IPS DF 6.9 (cell line): ENCODE results near the gene FASLG.

Source experiments
- DNase-seq: peaks from one replicate; pipeline ENCODE4 v3.0.0-alpha.2; 2013; ENCODE audit warnings: low read depth, low spot score
- H3K27ac ChIP-seq: one replicate; pipeline ENCODE4 v1.5.1; 2013; ENCODE audit warnings: low read length, control low read depth
- H3K27me3 ChIP-seq: 2 replicates; pipeline ENCODE4 v1.6.1; 2013; ENCODE audit warnings: mild to moderate bottlenecking, low read length; ENCODE audit not compliant: control insufficient read depth, insufficient read depth
- H3K36me3 ChIP-seq: 2 replicates; pipeline ENCODE4 v1.6.1; 2013; ENCODE audit warnings: low read length; ENCODE audit not compliant: control insufficient read depth, insufficient read depth
- H3K4me1 ChIP-seq: 2 replicates; pipeline ENCODE4 v1.6.1; 2013; ENCODE audit warnings: low read length; ENCODE audit not compliant: control insufficient read depth, insufficient read depth
- H3K4me3 ChIP-seq: 2 replicates; pipeline ENCODE4 v1.5.1; 2013; ENCODE audit warnings: mild to moderate bottlenecking, low read length
- H3K9me3 ChIP-seq: 2 replicates; pipeline ENCODE4 v1.6.1; 2013; ENCODE audit warnings: low read length, inconsistent platforms; ENCODE audit not compliant: control insufficient read depth, insufficient read depth
- WGBS: extraction: QIAGEN DNeasy Blood & Tissue Kit; methylation state at CpG from one replicate; pipeline ENCODE4 v1.1.7; 2013; ENCODE audit warnings: mixed read lengths, missing lambda C conversion rate; ENCODE audit not compliant: insufficient read length, insufficient coverage; 5-methylcytosine and 5-hydroxymethylcytosine counted together

FASLG gene

GRCh38 chr1:172699695-172700227 is 40.9 kb downstream of the FASLG start:
- no CpG with 5 or more reads among the region's 4 CpGs for WGBS
- no peak overlapping the region for H3K4me3 ChIP-seq
- no peak overlapping the region for H3K27ac ChIP-seq

GRCh38 chr1:172700556-172700955 is 41.7 kb downstream of the FASLG start:
- WGBS: no CpG with 5 or more reads among the region's 3 CpGs
- H3K27me3 ChIP-seq: no peaks in the 10 kb centered on the region
- no peak overlapping the region for H3K27ac ChIP-seq
- no peak overlapping the region for H3K4me3 ChIP-seq
- H3K36me3 ChIP-seq: no peaks in the 10 kb centered on the region
- no peaks in the 10 kb centered on the region for H3K4me1 ChIP-seq
- DNase-seq: no peak
- no peaks in the 10 kb centered on the region for H3K9me3 ChIP-seq

More at GRCh38 chr1:172699695-172700227, 40.9 kb downstream of the FASLG start:
- Histone ChIP-seq H3K4me1 (no peaks in the 10 kb centered on the region), H3K27me3 (no peaks in the 10 kb centered on the region), H3K36me3 (no peaks in the 10 kb centered on the region), H3K9me3 (no peaks in the 10 kb centered on the region)
- no peak for DNase-seq

- H3K4me1 ChIP-seq: no peaks in the 10 kb centered on the region
- no peaks in the 10 kb centered on the region for H3K9me3 ChIP-seq
- H3K4me3 ChIP-seq: no peak overlapping the region
- H3K36me3 ChIP-seq: no peaks in the 10 kb centered on the region
- H3K27ac ChIP-seq: no peak overlapping the region
- H3K27me3 ChIP-seq: no peaks in the 10 kb centered on the region
- WGBS: no CpG with 5 or more reads among the region's 1 CpG
- DNase-seq: no peak
Measured at GRCh38 chr1:172704001-172704400, 45.1 kb downstream of the FASLG start.

GRCh38 chr1:172704420-172705210 is 45.7 kb downstream of the FASLG start:
- H3K36me3 ChIP-seq: no peaks in the 10 kb centered on the region
- DNase-seq: no peak
- no peak overlapping the region for H3K27ac ChIP-seq
- no peak overlapping the region for H3K4me3 ChIP-seq
- H3K4me1 ChIP-seq: no peaks in the 10 kb centered on the region
- H3K9me3 ChIP-seq: no peaks in the 10 kb centered on the region
- WGBS: no CpG with 5 or more reads among the region's 2 CpGs
- no peaks in the 10 kb centered on the region for H3K27me3 ChIP-seq

GRCh38 chr1:172708452-172708851 is 49.5 kb downstream of the FASLG start:
- WGBS: no CpG with 5 or more reads among the region's 2 CpGs
- Histone ChIP-seq H3K9me3 (no peaks in the 10 kb centered on the region), H3K27ac (no peak overlapping the region), H3K4me3 (no peak overlapping the region), H3K27me3 (no peaks in the 10 kb centered on the region), H3K4me1 (no peaks in the 10 kb centered on the region), H3K36me3 (no peaks in the 10 kb centered on the region)
- no peak for DNase-seq

- H3K4me1 ChIP-seq: no peaks in the 10 kb centered on the region
- no peak for DNase-seq
- no peaks in the 10 kb centered on the region for H3K9me3 ChIP-seq
- H3K36me3 ChIP-seq: no peaks in the 10 kb centered on the region
- H3K4me3 ChIP-seq: no peak overlapping the region
- WGBS: no CpG with 5 or more reads among the region's 1 CpG
- no peak overlapping the region for H3K27ac ChIP-seq
- H3K27me3 ChIP-seq: no peaks in the 10 kb centered on the region
Measured at GRCh38 chr1:172711558-172711957, 52.7 kb downstream of the FASLG start.

- Histone ChIP-seq H3K9me3 (no peaks in the 10 kb centered on the region), H3K27ac (no peak overlapping the region), H3K4me3 (no peak overlapping the region), H3K27me3 (no peaks in the 10 kb centered on the region), H3K4me1 (no peaks in the 10 kb centered on the region), H3K36me3 (no peaks in the 10 kb centered on the region)
- no peak for DNase-seq
Measured at GRCh38 chr1:172713466-172713865, 54.6 kb downstream of the FASLG start.
